LNCAP (cell line): ENCODE measurements around the gene LRRC42.

ENCODE experiments used
- TF ChIP-seq, protein P1 (sequence below): fragments of 450-650 bp; IDR thresholded peaks from 2 replicates; pipeline ENCODE4 v1.5.1; 2017; ENCODE audit warnings: mild to moderate bottlenecking

LRRC42 gene

DNA sequence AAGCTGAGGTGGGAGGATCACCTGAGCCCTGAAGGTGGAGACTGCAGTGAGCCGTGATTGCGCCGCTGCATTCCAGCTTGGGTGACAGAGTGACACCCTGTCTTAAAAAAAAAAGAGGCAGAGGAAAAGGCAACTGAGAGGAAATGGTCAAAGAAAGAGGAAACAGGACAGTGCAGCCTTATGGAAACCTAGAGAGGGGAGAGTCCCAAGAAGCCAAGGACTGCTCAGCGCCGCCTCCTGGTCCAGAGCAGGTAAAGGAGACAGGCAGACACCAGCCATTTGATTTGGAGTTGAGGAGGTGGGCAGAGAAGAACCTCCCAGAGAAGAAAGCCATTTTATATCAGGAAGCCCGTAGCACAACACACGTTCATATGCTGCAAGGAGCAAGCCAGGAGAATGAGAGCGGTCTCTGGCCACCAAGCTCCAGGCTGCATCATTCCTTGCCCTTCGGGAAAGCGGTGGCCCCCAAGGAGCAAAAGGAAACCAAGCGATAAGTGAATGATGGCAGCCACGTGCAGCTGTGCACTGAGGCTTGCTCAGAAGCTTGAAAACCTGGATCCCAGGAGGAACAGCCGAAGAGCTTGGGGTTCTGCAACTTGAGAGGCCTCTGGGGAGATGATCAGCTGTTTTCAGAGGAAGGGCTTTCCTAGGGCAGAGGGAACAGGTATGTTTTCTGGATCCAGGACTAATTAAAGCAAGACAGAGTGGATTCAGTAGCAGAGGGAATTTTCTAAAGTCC is 33.7 kb downstream of the LRRC42 start:
- TF ChIP-seq, protein P1, sequence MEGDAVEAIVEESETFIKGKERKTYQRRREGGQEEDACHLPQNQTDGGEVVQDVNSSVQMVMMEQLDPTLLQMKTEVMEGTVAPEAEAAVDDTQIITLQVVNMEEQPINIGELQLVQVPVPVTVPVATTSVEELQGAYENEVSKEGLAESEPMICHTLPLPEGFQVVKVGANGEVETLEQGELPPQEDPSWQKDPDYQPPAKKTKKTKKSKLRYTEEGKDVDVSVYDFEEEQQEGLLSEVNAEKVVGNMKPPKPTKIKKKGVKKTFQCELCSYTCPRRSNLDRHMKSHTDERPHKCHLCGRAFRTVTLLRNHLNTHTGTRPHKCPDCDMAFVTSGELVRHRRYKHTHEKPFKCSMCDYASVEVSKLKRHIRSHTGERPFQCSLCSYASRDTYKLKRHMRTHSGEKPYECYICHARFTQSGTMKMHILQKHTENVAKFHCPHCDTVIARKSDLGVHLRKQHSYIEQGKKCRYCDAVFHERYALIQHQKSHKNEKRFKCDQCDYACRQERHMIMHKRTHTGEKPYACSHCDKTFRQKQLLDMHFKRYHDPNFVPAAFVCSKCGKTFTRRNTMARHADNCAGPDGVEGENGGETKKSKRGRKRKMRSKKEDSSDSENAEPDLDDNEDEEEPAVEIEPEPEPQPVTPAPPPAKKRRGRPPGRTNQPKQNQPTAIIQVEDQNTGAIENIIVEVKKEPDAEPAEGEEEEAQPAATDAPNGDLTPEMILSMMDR, result no peak

DNA sequence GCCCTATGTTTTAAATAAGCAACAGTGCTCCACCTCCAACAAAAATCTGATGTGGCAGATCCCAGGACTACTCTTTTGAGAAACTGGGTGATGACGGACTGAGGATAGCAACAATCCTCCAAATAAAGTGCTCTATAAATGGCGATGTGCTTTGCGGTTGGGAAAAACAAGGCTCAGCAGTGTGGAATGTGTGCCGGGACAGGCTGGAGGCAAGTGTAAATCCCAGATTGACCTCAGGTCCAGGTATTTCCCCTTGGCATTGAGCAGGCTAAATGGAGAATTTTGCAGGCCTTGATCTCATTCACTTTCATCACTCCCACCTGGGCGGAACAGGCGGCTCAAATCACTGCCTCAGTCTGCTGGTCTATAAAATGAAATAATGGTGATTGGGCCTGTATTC is 35.1 kb downstream of the LRRC42 start:
- TF ChIP-seq, protein P1, result no peak

DNA sequence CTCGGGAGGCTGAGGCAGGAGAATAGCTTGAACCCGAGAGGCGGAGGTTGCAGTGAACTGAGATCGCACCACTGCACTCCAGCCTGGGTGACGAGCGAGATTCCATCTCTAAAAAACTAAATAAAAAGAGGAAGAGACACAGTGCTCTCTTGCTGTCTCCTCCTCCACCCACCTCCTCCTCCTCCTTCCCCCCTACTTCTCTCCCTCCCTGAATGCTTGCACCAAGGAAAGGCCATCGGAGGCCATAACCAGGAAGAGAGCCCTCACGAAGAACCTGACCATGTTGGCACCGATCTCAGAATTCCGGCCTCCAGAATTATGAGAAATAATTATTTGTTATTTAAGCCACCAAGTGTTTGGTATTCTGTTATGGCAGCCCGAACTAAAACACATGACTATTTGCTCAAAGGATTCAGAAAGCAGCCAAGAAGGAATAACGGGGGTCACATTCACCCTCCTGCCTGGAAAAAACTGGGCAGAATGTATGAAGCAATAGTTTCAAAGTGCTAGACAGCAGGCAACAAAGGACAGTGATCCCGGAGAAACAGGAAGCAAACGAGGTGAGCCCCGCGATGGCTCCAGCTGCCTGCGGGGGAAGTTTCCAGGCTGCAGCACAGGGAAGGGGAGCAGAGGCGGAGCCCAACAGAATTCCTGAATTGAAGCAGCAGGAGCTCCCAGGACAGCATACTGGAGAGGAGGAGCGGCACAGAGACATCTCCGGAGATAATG is 36.0 kb downstream of the LRRC42 start:
- TF ChIP-seq, protein P1, result no peak

DNA sequence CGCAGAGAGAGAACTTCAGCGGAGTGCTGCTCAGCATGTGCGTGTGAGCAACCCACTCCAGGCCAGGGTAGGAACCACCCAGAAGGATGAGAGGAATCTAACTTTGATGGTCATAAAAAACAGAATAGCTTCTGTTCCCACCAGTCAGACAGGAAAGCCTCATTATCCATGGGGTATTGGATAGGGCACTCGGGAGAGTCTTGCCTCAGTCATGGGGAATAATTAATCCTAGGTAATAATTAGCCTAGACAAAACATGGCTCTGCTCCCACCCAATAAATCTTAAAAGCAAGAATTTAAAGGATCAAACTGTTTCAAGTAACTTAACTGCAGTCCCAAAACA is 36.6 kb downstream of the LRRC42 start:
- TF ChIP-seq, protein P1, result no peak

DNA sequence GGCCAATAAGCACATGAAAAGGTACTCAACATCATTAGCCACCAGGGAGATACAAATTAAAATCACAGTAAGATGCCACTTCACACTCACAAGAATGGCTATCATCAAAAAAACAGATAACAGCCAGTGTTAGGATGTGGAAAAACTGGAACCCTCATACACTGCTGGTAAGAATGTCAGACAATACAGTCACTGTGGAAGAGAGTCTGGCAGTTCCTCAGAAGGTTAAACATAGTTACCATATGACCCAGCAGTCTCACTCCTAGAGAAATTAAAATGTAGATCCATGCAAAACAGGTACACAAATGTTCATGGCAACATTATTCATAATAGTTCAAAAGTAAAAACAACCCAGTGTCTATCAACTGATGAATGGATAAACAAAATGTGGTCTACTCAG is 38.6 kb downstream of the LRRC42 start:
- TF ChIP-seq, protein P1, result no peak

DNA sequence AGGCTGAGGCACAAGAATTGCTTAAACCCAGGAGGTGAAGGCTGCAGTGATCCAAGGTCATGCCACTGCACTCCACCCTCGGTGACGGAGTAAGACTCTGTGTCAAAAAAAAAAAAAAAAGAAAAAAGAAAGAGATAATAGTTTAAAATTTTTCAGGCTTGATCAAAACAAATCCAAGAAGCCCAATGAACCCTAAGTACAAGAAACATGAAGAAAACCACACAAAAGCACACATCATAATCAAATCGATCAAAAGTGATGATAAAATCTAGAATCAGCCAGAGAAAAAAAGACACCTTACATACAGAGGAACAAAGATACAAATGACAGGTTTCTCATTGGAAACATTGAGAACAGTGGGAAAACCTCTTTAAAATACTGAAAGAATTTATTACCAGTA is 40.3 kb downstream of the LRRC42 start:
- TF ChIP-seq, protein P1, result no peak

DNA sequence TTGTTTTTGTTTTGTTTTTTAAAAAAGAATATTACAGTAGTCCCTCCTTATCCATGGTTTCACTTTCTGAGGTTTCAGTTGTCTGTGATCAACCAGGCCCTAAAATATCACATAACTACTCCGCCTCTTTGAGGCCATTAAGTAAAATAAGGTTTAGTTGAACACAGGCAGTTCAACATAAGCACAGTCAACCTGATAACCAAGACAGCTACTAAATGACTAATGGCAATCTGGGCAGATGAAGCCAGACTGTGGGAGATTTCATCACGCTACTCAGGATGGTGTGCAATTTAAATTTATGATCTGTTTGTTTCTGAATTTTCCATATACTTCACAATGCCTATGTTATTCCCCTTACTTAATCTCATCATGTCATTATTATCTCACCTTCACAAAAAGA is 41.7 kb downstream of the LRRC42 start:
- TF ChIP-seq, protein P1, result no peak
